ENCODE results near the gene ASPN.

DNA sequence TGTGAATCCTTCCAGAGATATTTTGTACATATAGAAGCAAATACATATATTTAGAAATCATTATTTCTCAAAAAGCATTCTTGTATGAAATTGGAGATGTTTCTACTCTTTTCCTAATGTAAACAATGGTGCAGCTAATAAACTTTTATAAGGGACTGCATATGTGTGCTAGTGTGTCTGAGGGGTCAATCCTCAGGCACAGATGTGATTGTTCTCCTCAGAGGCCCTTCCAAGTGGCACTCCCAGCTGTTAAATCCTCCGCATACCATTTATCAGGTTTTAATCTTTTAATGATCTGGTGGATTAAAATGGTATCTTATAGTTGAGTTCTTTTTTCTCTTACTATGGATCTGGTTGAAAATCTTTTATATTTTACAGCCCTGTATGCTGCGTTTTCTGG is 52.5 kb downstream of the ASPN start:
- no peak for TF ChIP-seq SP1 (IDR thresholded peaks at IDR 0.05)
- TF ChIP-seq, protein P1, sequence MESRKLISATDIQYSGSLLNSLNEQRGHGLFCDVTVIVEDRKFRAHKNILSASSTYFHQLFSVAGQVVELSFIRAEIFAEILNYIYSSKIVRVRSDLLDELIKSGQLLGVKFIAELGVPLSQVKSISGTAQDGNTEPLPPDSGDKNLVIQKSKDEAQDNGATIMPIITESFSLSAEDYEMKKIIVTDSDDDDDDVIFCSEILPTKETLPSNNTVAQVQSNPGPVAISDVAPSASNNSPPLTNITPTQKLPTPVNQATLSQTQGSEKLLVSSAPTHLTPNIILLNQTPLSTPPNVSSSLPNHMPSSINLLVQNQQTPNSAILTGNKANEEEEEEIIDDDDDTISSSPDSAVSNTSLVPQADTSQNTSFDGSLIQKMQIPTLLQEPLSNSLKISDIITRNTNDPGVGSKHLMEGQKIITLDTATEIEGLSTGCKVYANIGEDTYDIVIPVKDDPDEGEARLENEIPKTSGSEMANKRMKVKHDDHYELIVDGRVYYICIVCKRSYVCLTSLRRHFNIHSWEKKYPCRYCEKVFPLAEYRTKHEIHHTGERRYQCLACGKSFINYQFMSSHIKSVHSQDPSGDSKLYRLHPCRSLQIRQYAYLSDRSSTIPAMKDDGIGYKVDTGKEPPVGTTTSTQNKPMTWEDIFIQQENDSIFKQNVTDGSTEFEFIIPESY (IDR thresholded peaks at IDR 0.05) = no peak
- TF ChIP-seq, protein P2, sequence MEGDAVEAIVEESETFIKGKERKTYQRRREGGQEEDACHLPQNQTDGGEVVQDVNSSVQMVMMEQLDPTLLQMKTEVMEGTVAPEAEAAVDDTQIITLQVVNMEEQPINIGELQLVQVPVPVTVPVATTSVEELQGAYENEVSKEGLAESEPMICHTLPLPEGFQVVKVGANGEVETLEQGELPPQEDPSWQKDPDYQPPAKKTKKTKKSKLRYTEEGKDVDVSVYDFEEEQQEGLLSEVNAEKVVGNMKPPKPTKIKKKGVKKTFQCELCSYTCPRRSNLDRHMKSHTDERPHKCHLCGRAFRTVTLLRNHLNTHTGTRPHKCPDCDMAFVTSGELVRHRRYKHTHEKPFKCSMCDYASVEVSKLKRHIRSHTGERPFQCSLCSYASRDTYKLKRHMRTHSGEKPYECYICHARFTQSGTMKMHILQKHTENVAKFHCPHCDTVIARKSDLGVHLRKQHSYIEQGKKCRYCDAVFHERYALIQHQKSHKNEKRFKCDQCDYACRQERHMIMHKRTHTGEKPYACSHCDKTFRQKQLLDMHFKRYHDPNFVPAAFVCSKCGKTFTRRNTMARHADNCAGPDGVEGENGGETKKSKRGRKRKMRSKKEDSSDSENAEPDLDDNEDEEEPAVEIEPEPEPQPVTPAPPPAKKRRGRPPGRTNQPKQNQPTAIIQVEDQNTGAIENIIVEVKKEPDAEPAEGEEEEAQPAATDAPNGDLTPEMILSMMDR (IDR thresholded peaks at IDR 0.05; ENCODE audit: low read depth, low read length, missing input control) = no peak
- TF ChIP-seq YY1 (IDR thresholded peaks at IDR 0.05) = no peak

All from liver (tissue), 3 donors.